Anterior cingulate cortex (tissue), 58 donors: ENCODE results near the gene GXYLT1.
"Not testable (repeated sequence)": the region's sequence is repeated elsewhere in the genome, so short reads cannot be mapped to it uniquely, and the experiment has no call there.

Experiments
- DNase-seq, 58 donors: peaks; one replicate each; lab custom pipeline; 2025; lab: John Stamatoyannopoulos, UW

Gene GXYLT1

GRCh38 chr12:42144408-42145196 lies at the start of gene GXYLT1:
GXYLT1 (minus strand) TSS chr12:42144874; CDS start chr12:42144646, 228 bp downstream.
- peak; percentile 42 to 93 (median 82) for DNase-seq

- no peak for DNase-seq
Measured at GRCh38 chr12:42192686-42193085, 48.0 kb upstream of the GXYLT1 start.

GRCh38 chr12:42192258-42192657 lies 47.6 kb upstream of the GXYLT1 start:
- DNase-seq: no peak

GRCh38 chr12:42190376-42190775 lies 45.7 kb upstream of the GXYLT1 start:
- DNase-seq: no peak

GRCh38 chr12:42188275-42188674 lies 43.6 kb upstream of the GXYLT1 start:
- not testable (repeated sequence) for DNase-seq

- DNase-seq: no peak
Measured at GRCh38 chr12:42187799-42188198, 43.1 kb upstream of the GXYLT1 start.

- no peak for DNase-seq
Measured at GRCh38 chr12:42186793-42187192, 42.1 kb upstream of the GXYLT1 start.

GRCh38 chr12:42182394-42182793 lies 37.7 kb upstream of the GXYLT1 start:
- no peak for DNase-seq

- DNase-seq: peak in 1 of 58 donors; percentile 4
Measured at GRCh38 chr12:42180990-42181596, 36.4 kb upstream of the GXYLT1 start.

- DNase-seq: no peak
Measured at GRCh38 chr12:42178101-42178500, 33.4 kb upstream of the GXYLT1 start.

GRCh38 chr12:42174978-42175377 lies 30.3 kb upstream of the GXYLT1 start:
- DNase-seq: no peak

GRCh38 chr12:42173961-42174521 lies 29.4 kb upstream of the GXYLT1 start:
- no peak for DNase-seq

- no peak for DNase-seq
Measured at GRCh38 chr12:42172441-42173210, 28.0 kb upstream of the GXYLT1 start.

- no peak for DNase-seq
Measured at GRCh38 chr12:42167711-42168110, 23.0 kb upstream of the GXYLT1 start.

- no peak for DNase-seq
Measured at GRCh38 chr12:42166501-42166900, 21.8 kb upstream of the GXYLT1 start.

- no peak for DNase-seq
Measured at GRCh38 chr12:42163913-42164312, 19.2 kb upstream of the GXYLT1 start.

GRCh38 chr12:42162965-42163364 lies 18.3 kb upstream of the GXYLT1 start:
- no peak for DNase-seq

- DNase-seq: no peak
Measured at GRCh38 chr12:42162193-42162592, 17.5 kb upstream of the GXYLT1 start.

- no peak for DNase-seq
Measured at GRCh38 chr12:42161529-42161928, 16.9 kb upstream of the GXYLT1 start.

GRCh38 chr12:42156232-42156631 lies 11.6 kb upstream of the GXYLT1 start:
- no peak for DNase-seq
